B cell (primary cell): ENCODE data around the gene ACTR2. TPM values are rescaled to one million over a fixed set of nuclear protein-coding genes. Genes with fewer than 3 reads are reported as not detected.

Source experiments
- ATAC-seq: fragments of 200-7000 bp; cut with Tn5 transposase; one replicate; pipeline ENCODE4 v1.10.0; 2021; ENCODE audit warnings: low read depth, mild to moderate bottlenecking, moderate number of reproducible peaks, moderate library complexity
- CTCF ChIA-PET: fragments of 350-600 bp; sonication (Branson Sonifier 250); formaldehyde crosslinking; loops from one replicate; lab custom pipeline; 2021; ENCODE audit warnings: antibody characterized with exemption, inconsistent platforms; lab: Charles Lee
- POLR2A ChIA-PET: fragments of 350-600 bp; sonication (Branson Sonifier 250); formaldehyde crosslinking; loops from one replicate; lab custom pipeline; 2021; ENCODE audit warnings: antibody characterized with exemption; lab: Charles Lee
- DNase-seq: peaks from one replicate; pipeline ENCODE4 v3.0.0; 2013
- H2AFZ ChIP-seq: 2 replicates; pipeline ENCODE4 v1.6.1; 2012; ENCODE audit warnings: mild to moderate bottlenecking, low read depth, low read length; ENCODE audit not compliant: insufficient read depth, poor library complexity, severe bottlenecking
- H3K27ac ChIP-seq, 2 donors: 1 replicate in 1 of 2; 2 replicates in 1 of 2; pipeline ENCODE4 v1.5.1; 2012 to 2013; ENCODE audit warnings: low read length in 2 of 2, mild to moderate bottlenecking in 2 of 2, moderate library complexity in 1 of 2
- H3K27me3 ChIP-seq, 4 experiments: fragments of 200-600 bp in 1 of 4; sonication (generic) in 1 of 4; replicated peaks in 1 of 4; 1 replicate in 2 of 4; 2 replicates in 2 of 4; pipeline versions ENCODE4 v1.6.1 to v1.7.0; 2013 to 2016; ENCODE audit warnings: low read length in 3 of 4, mild to moderate bottlenecking in 2 of 4, mixed read lengths in 1 of 4, moderate library complexity in 1 of 4; ENCODE audit not compliant: insufficient read depth in 4 of 4, control insufficient read depth in 3 of 4; ENCODE audit errors: control extremely low read depth in 1 of 4
- H3K36me3 ChIP-seq, 2 experiments: replicated peaks in 1 of 2; 1 replicate in 1 of 2; 2 replicates in 1 of 2; pipeline versions ENCODE4 v1.6.1 to v1.7.1; 2013; ENCODE audit warnings: low read length in 1 of 2; ENCODE audit not compliant: insufficient read depth in 2 of 2, control insufficient read depth in 1 of 2; ENCODE audit errors: control extremely low read depth in 1 of 2, extremely low read depth in 1 of 2
- H3K4me1 ChIP-seq, 2 donors: fragments of 200-600 bp in 1 of 2; sonication (generic) in 1 of 2; 1 replicate in 1 of 2; 2 replicates in 1 of 2; pipeline versions ENCODE4 v1.5.1 to v1.6.1; 2013 to 2017; ENCODE audit warnings: low read length in 2 of 2; ENCODE audit not compliant: control insufficient read depth in 2 of 2, insufficient read depth in 2 of 2
- H3K4me2 ChIP-seq: replicated peaks from 2 replicates; pipeline ENCODE3; 2012; ENCODE audit warnings: mild to moderate bottlenecking, low read depth, low read length; ENCODE audit not compliant: poor library complexity, severe bottlenecking
- H3K4me3 ChIP-seq, 5 experiments: fragments of 200-600 bp in 1 of 5; sonication (generic) in 1 of 5; 1 replicate in 3 of 5; 2 replicates in 2 of 5; pipeline versions ENCODE4 v1.5.1 to v1.7.0; 2011 to 2016; ENCODE audit warnings: low read length in 4 of 5, mild to moderate bottlenecking in 4 of 5, low read depth in 2 of 5, control low read depth in 1 of 5, moderate library complexity in 1 of 5; ENCODE audit not compliant: insufficient read depth in 1 of 5; ENCODE audit errors: control extremely low read depth in 1 of 5, extremely low read depth in 1 of 5
- H3K79me2 ChIP-seq: fragments of 200-600 bp; sonication (generic); one replicate; pipeline ENCODE4 v1.6.0; 2016; ENCODE audit warnings: low read length; ENCODE audit not compliant: control insufficient read depth, insufficient read depth
- H3K9ac ChIP-seq: fragments of 200-600 bp; sonication (generic); 2 replicates; pipeline ENCODE4 v1.6.1; 2017; ENCODE audit warnings: mild to moderate bottlenecking, low read length, moderate library complexity
- H3K9me3 ChIP-seq, 3 donors: one replicate each; pipeline versions ENCODE4 v1.6.1 to v1.7.1; 2013; ENCODE audit warnings: low read length in 2 of 3; ENCODE audit not compliant: control insufficient read depth in 2 of 3, insufficient read depth in 1 of 3; ENCODE audit errors: control extremely low read depth in 1 of 3
- H4K20me1 ChIP-seq: 2 replicates; pipeline ENCODE4 v1.6.0; 2012; ENCODE audit warnings: mild to moderate bottlenecking, low read length; ENCODE audit not compliant: insufficient read depth, control insufficient read depth, poor library complexity, severe bottlenecking
- H3K27ac Mint-ChIP-seq: one replicate; pipeline ENCODE4 v1.8.0; 2021; ENCODE audit warnings: mixed read lengths
- H3K27me3 Mint-ChIP-seq: one replicate; pipeline ENCODE4 v1.8.0; 2021; ENCODE audit warnings: mixed read lengths
- H3K4me1 Mint-ChIP-seq: one replicate; pipeline ENCODE4 v1.8.0; 2021; ENCODE audit warnings: mixed read lengths
- H3K4me3 Mint-ChIP-seq: one replicate; pipeline ENCODE4 v1.8.0; 2021; ENCODE audit warnings: mixed read lengths
- H3K9me3 Mint-ChIP-seq: one replicate; pipeline ENCODE4 v1.8.0; 2022; ENCODE audit warnings: mixed read lengths; ENCODE audit not compliant: insufficient read depth
- CTCF ChIP-seq: fragments of 200-600 bp; IDR thresholded peaks from one replicate; pipeline ENCODE4 v1.8.0; 2022; ENCODE audit warnings: antibody characterized with exemption, mild to moderate bottlenecking
- EZH2 ChIP-seq: IDR thresholded peaks from 2 replicates; pipeline ENCODE4 v1.6.1; 2012; ENCODE audit warnings: borderline replicate concordance, low read depth, mild to moderate bottlenecking, moderate library complexity, low read length; ENCODE audit not compliant: insufficient read depth, poor library complexity, severe bottlenecking
- WGBS: methylation state at CpG from one replicate; pipeline ENCODE4 v1.1.5; 2013; ENCODE audit warnings: missing lambda C conversion rate; ENCODE audit not compliant: insufficient coverage; 5-methylcytosine and 5-hydroxymethylcytosine counted together
- intact Hi-C: fragments of 100-400 bp; cut with micrococcal nuclease; formaldehyde crosslinking; loops from one replicate; pipeline ENCODE4 v1.10.0; 2022
- polyA plus RNA-seq: library from polyadenylated mRNA; depleted of rRNA; stranded (reverse); fragments of >200 nt; gene quantifications from 2 replicates; pipeline ENCODE4 v1.2.3, GENCODE V29; 2012
- total RNA-seq, 2 donors: library from RNA; stranded (reverse); fragments of 120-200 nt in 1 of 2; gene quantifications; 1 replicate in 1 of 2; 2 replicates in 1 of 2; pipeline versions ENCODE4 v1.2.3 to v1.2.4, GENCODE V29; 2013 to 2022

The ACTR2 gene
- total and polyA plus RNA-seq, 2 donors (not counting 1 experiment from before 2014, with no cell fraction given): 41.8 to 284 TPM

GRCh38 chr2:65278531-65278981, 50.9 kb downstream of the ACTR2 start:
- no peak overlapping the region for H3K9ac ChIP-seq
- peaks cover 0 to 1% (median 0%) of the 10 kb centered on the region in 3 donors for H3K9me3 ChIP-seq
- DNase-seq: no peak
- no peak overlapping the region for H3K4me2 ChIP-seq
- H3K27me3 ChIP-seq: no peaks in the 10 kb centered on the region
- no peak for TF ChIP-seq CTCF
- no peak for TF ChIP-seq EZH2
- Mint-ChIP-seq H3K4me3 (no peak overlapping the region), H3K4me1 (peaks cover 9% of the 10 kb centered on the region), H3K27me3 (peaks cover 5% of the 10 kb centered on the region), H3K27ac (no peak overlapping the region), H3K9me3 (no peaks in the 10 kb centered on the region)
- no peak overlapping the region for H2AFZ ChIP-seq
- no peak overlapping the region for H3K4me3 ChIP-seq
- no peaks in the 10 kb centered on the region for H3K79me2 ChIP-seq
- intact Hi-C loops: loop anchor here (10.0 kb wide), 1 partner anchor 116 kb away; no protein-coding TSS in a partner anchor
- H3K36me3 ChIP-seq: peaks cover 0 to 2% of the 10 kb centered on the region in 2 experiments
- ChIA-PET CTCF (interaction anchor here (0.9 to 1.4 kb wide), 2 partner anchors 12 to 13 kb away, joined by 4 to 5 read pairs; no protein-coding TSS in a partner anchor), POLR2A (no interaction called here)
- H3K27ac ChIP-seq: no peak overlapping the region
- no peaks in the 10 kb centered on the region for H4K20me1 ChIP-seq
- ATAC-seq: no peak
- no CpG with 5 or more reads among the region's 6 CpGs for WGBS
- H3K4me1 ChIP-seq: peaks cover 6 to 10% of the 10 kb centered on the region in 2 donors

- Histone ChIP-seq H3K4me1 (peaks cover 6 to 10% of the 10 kb centered on the region in 2 donors), H3K4me3 (no peak overlapping the region), H3K9me3 (peaks cover 0 to 1% (median 0%) of the 10 kb centered on the region in 3 donors), H3K27ac (no peak overlapping the region), H3K36me3 (peaks cover 0 to 2% of the 10 kb centered on the region in 2 experiments), H3K79me2 (no peaks in the 10 kb centered on the region), H3K4me2 (no peak overlapping the region), H3K9ac (no peak overlapping the region), H3K27me3 (no peaks in the 10 kb centered on the region), H4K20me1 (no peaks in the 10 kb centered on the region), H2AFZ (no peak overlapping the region)
- CTCF ChIA-PET: no interaction called here
- Mint-ChIP-seq H3K4me1 (peaks cover 9% of the 10 kb centered on the region), H3K27me3 (peaks cover 8% of the 10 kb centered on the region), H3K4me3 (no peak overlapping the region), H3K9me3 (no peaks in the 10 kb centered on the region), H3K27ac (no peak overlapping the region)
- intact Hi-C loops: loop anchor here (10.0 kb wide), 1 partner anchor 115 kb away; no protein-coding TSS in a partner anchor
- ATAC-seq (no peak), DNase-seq (no peak)
- 92% methylated on average over 2 of the region's 6 CpGs for WGBS
- TF ChIP-seq CTCF: no peak
- no peak for TF ChIP-seq EZH2
- POLR2A ChIA-PET: no interaction called here
These were observed 52.1 kb downstream of the ACTR2 start for GRCh38 chr2:65279756-65280155.
